Brain microvascular endothelial cell (primary cell): ENCODE measurements around the gene HNF1A.

Experiments
- DNase-seq: peaks from one replicate; pipeline ENCODE4 v3.0.0-alpha.2; 2020
- H3K27ac ChIP-seq: fragments of 250-450 bp; sonication (Bioruptor Pico); 2 replicates; pipeline ENCODE4 v1.5.1; 2020; ENCODE audit warnings: mild to moderate bottlenecking, moderate library complexity
- H3K27me3 ChIP-seq: fragments of 250-450 bp; sonication (Bioruptor Pico); replicated peaks from 2 replicates; pipeline ENCODE4 v1.5.1; 2020; ENCODE audit warnings: mild to moderate bottlenecking
- H3K36me3 ChIP-seq: fragments of 250-450 bp; sonication (Bioruptor Pico); replicated peaks from 2 replicates; pipeline ENCODE4 v1.5.1; 2020; ENCODE audit warnings: mild to moderate bottlenecking
- H3K4me3 ChIP-seq: 2 replicates; pipeline ENCODE4 v1.5.1; 2011; ENCODE audit warnings: low read depth, mild to moderate bottlenecking, control low read depth, low read length, moderate library complexity
- in situ Hi-C: cut with HindIII; loops from 2 replicates; pipeline ENCODE4 v1.10.0; 2017; ENCODE audit warnings: low sequenced_read_pairs, low pct_ligation_motif_present
- TF ChIP-seq, protein P1 (sequence below): IDR thresholded peaks from 2 replicates; pipeline ENCODE4 v1.5.1; 2011; ENCODE audit warnings: low read depth, mild to moderate bottlenecking, moderate library complexity, low read length, control low read depth, inconsistent platforms; ENCODE audit errors: missing control alignments

HNF1A gene

DNA sequence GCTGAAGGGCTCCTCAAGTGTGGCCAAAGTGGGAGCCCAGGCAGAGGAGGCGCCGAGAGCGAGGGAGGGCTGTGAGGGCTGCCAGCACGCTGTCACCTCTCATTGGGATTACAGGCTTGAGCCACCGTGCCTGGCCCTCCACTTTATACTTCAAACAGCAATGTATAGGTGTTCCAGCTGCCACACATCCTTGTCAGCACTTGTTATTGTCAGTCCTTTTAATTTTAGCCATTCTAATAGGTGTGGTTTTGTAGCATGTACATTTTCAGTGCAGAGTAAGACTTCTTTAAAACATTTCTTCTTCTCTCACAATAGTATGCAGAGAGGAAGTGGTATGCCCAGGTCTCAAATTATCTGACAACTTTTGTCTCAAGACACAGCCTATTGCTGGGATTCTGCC is 27.5 kb upstream of the HNF1A start:
- H3K4me3 ChIP-seq: no peak overlapping the region
- H3K27me3 ChIP-seq: no peaks in the 10 kb centered on the region
- no peak overlapping the region for H3K27ac ChIP-seq
- in situ Hi-C loops: no loop called here
- H3K36me3 ChIP-seq: no peaks in the 10 kb centered on the region
- TF ChIP-seq, protein P1, sequence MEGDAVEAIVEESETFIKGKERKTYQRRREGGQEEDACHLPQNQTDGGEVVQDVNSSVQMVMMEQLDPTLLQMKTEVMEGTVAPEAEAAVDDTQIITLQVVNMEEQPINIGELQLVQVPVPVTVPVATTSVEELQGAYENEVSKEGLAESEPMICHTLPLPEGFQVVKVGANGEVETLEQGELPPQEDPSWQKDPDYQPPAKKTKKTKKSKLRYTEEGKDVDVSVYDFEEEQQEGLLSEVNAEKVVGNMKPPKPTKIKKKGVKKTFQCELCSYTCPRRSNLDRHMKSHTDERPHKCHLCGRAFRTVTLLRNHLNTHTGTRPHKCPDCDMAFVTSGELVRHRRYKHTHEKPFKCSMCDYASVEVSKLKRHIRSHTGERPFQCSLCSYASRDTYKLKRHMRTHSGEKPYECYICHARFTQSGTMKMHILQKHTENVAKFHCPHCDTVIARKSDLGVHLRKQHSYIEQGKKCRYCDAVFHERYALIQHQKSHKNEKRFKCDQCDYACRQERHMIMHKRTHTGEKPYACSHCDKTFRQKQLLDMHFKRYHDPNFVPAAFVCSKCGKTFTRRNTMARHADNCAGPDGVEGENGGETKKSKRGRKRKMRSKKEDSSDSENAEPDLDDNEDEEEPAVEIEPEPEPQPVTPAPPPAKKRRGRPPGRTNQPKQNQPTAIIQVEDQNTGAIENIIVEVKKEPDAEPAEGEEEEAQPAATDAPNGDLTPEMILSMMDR: no peak
- no peak for DNase-seq

DNA sequence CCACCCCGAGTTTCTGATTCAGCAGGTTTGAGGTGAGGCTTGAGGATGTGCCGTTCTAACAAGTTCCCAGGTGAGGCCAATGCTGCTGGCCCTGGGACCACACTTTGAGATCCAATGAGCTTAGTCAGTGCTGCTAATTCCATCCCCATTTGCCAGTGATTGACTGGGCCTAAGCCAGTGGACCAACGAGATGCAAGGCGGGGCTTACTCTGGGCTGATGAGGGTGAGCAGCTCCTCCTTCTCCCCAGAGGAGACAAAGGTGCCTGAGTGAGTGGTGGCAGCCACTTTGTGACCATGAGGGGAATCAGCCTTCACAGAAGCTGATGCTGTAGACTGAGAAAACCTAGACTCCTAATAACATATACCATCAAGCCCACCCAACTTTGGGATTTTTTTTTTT is 23.1 kb upstream of the HNF1A start:
- TF ChIP-seq, protein P1: no peak
- in situ Hi-C loops: no loop called here
- Histone ChIP-seq H3K4me3 (no peak overlapping the region), H3K27me3 (no peaks in the 10 kb centered on the region), H3K36me3 (no peaks in the 10 kb centered on the region), H3K27ac (no peak overlapping the region)
- no peak for DNase-seq

DNA sequence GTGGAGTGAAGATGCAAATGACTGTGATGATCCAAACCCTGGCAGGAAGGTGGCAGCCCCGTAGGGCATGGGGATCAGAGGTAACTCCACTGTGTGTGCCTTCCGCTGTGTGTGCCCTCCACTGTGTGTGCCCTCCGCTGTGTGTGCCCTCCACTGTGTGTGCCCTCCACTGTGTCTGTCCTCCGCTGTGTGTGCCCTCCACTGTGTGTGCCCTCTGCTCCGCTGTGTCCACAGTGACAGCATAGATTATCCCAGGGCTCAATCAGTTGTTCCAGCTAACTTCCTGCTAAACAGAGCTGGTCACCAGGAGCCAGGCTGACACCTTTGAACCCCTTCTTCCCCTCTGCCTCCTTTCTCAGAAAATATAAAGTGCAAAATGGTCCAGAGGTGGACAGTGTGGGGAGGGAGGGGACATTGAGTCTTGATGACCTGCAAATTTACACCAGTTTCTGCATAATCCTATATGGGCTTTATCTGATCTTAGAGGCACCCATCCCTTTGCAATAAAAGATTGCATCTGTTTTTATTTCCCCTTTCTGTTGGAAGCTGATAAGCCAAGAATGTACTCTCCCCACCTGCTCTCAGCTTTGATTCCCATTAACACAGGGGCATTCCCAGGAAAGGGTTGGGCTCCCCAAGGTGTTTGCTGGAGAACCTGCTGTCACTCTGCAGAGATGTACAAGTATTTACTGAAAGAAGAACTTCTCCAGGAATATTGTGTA is 21.6 kb upstream of the HNF1A start:
- TF ChIP-seq, protein P1: no peak
- no peak for DNase-seq
- Histone ChIP-seq H3K27me3 (no peaks in the 10 kb centered on the region), H3K36me3 (no peaks in the 10 kb centered on the region), H3K27ac (no peak overlapping the region), H3K4me3 (no peak overlapping the region)
- in situ Hi-C loops: no loop called here

DNA sequence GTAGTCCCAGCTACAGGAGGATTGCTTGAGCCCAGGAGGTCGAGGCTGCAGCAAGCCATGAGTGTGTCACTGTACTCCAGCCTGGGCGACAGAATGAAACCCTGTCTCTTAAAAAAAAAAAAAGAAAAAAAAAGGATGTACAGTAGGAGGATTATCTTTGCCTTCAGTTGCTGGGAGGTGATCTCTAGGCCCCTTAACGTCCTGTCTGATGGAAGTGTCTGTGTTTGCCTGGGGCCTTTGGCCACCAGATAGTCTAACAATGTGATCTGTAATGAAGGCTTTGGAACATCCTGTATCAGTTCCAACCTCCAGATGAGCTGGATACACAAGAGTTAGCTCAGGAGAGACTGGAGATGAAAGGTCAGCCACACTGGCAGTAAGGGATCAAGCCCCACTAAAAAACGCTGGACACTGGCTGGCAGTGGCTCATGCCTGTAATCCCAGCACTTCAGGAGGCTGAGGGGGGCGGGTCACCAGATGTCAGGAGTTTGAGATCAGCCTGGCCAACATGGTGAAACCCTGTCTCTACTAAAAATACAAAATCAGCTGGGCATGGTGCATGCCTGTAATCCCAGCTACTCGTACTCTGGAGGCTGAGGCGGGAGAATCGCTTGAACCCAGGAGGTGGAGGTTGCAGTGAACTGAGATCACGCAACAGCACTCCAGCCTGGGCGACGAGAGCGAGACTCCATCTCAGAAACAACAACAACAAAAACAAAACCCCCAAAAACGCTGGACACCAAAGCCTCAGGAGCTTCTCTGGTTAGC is 19.0 kb upstream of the HNF1A start:
- no peaks in the 10 kb centered on the region for H3K36me3 ChIP-seq
- no peak for DNase-seq
- TF ChIP-seq, protein P1: no peak
- H3K4me3 ChIP-seq: no peak overlapping the region
- in situ Hi-C loops: no loop called here
- H3K27me3 ChIP-seq: no peaks in the 10 kb centered on the region
- no peak overlapping the region for H3K27ac ChIP-seq

DNA sequence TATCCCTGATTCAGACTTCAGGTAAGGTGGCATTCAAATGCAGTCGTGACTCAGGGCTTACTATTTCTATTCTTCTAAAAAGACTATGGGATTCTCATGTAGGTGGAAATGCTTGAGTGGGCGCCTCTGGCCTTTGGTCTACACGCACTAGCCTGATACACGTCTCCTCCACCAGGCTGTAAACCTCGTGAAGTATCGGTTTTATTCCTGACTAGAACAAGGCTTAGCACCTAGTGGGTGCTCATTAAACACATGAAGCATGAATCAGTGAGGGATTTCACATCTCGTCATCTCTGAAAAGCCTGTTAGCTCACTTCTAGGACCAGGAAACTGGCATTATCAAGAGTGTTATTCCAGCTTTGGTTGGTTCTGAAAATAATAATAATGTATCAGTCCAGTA is 17.7 kb upstream of the HNF1A start:
- in situ Hi-C loops: no loop called here
- no peak for DNase-seq

More for the DNA sequence above, 17.7 kb upstream of the HNF1A start:
- no peaks in the 10 kb centered on the region for H3K36me3 ChIP-seq
- no peak overlapping the region for H3K4me3 ChIP-seq
- no peaks in the 10 kb centered on the region for H3K27me3 ChIP-seq
- TF ChIP-seq, protein P1: no peak
- H3K27ac ChIP-seq: no peak overlapping the region
